Vagina (tissue), 2 donors: ENCODE measurements around the gene MAN1C1.

Source experiments
- POLR2A ChIP-seq, 2 donors: fragments of 450-650 bp; IDR thresholded peaks; one replicate each; pipeline ENCODE4 v1.6.1; 2017; ENCODE audit warnings: antibody characterized with exemption in 2 of 2, mild to moderate bottlenecking in 2 of 2, moderate library complexity in 2 of 2
- POLR2AphosphoS5 ChIP-seq, 2 donors: sonication (generic); formaldehyde crosslinking; IDR thresholded peaks; one replicate each; pipeline ENCODE4 v1.9.0; 2017; ENCODE audit warnings: antibody characterized with exemption in 2 of 2, mild to moderate bottlenecking in 2 of 2, low read depth in 1 of 2; ENCODE audit not compliant: insufficient read depth in 1 of 2
- TF ChIP-seq, protein P1 (sequence below), 3 experiments: fragments of 450-650 bp in 2 of 3; fragments of 200-600 bp in 1 of 3; sonication (generic) in 1 of 3; IDR thresholded peaks; one replicate each; pipeline ENCODE4 v1.5.1; 2017 to 2019; ENCODE audit warnings: antibody characterized with exemption in 3 of 3, mild to moderate bottlenecking in 2 of 3, moderate library complexity in 2 of 3

DNA sequence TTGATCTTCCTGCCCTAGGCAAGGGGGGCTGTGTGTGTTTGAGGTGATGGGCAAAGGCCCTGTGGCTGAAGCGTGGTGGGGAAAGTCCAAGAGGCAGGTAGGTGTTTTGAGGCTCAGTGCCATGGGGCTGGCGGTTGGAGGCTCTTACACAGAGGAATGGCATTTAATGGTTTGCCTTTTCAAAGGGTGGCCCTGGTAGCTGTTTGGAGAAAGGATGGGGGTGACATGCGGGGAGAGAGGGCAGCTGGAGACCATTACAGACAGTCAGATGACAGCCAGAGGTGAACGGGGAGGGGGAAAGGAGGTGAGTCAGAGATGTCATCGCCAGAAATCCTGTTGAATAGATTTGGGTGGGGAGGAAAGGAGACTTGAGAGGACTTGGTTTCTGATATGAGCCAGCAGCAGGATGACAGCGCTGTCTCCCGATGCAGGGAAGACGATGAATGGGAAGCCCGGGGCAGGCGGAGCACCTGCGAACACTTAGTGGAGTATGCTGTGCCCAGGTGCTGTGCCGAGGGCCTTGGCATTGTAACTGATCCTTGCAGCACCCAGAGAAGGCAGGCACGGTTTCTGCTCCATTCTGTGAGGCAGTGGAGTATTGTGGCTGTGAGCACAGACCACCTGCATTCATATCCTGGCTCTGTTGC, 56.3 kb downstream of the MAN1C1 start:
- TF ChIP-seq, protein P1, sequence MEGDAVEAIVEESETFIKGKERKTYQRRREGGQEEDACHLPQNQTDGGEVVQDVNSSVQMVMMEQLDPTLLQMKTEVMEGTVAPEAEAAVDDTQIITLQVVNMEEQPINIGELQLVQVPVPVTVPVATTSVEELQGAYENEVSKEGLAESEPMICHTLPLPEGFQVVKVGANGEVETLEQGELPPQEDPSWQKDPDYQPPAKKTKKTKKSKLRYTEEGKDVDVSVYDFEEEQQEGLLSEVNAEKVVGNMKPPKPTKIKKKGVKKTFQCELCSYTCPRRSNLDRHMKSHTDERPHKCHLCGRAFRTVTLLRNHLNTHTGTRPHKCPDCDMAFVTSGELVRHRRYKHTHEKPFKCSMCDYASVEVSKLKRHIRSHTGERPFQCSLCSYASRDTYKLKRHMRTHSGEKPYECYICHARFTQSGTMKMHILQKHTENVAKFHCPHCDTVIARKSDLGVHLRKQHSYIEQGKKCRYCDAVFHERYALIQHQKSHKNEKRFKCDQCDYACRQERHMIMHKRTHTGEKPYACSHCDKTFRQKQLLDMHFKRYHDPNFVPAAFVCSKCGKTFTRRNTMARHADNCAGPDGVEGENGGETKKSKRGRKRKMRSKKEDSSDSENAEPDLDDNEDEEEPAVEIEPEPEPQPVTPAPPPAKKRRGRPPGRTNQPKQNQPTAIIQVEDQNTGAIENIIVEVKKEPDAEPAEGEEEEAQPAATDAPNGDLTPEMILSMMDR (IDR thresholded peaks at IDR 0.05), result no peak
- TF ChIP-seq POLR2AphosphoS5 (IDR thresholded peaks at IDR 0.05; ENCODE audit: insufficient read depth in 1 of 2, low read depth in 1 of 2) (no peak), POLR2A (IDR thresholded peaks at IDR 0.05) (no peak)
